BJ (cell line): ENCODE data around the gene TPPP2. TPM values are rescaled to one million over a fixed set of nuclear protein-coding genes. Genes with fewer than 3 reads are reported as not detected.

Experiments used
- CTCF ChIA-PET: fragments of 350-600 bp; formaldehyde crosslinking; extraction: SDS; loops from one replicate; lab custom pipeline; 2021; ENCODE audit warnings: antibody characterized with exemption, inconsistent platforms; lab: Yijun Ruan, JAX
- POLR2A ChIA-PET: fragments of 300-600 bp; sonication (Branson Sonifier 250); formaldehyde crosslinking; extraction: SDS; loops from one replicate; lab custom pipeline; 2021; ENCODE audit warnings: antibody characterized with exemption; lab: Charles Lee
- DNase-seq: peaks from one replicate; pipeline ENCODE4 v3.0.0-alpha.2; 2011; ENCODE audit warnings: low read depth
- H3K27me3 ChIP-seq: 2 replicates; pipeline ENCODE4 v1.6.0; 2011; ENCODE audit warnings: low read length; ENCODE audit not compliant: control insufficient read depth, insufficient read depth
- H3K36me3 ChIP-seq: 2 replicates; pipeline ENCODE4 v1.5.1; 2011; ENCODE audit warnings: low read length; ENCODE audit not compliant: control insufficient read depth, insufficient read depth
- H3K4me3 ChIP-seq: 2 replicates; pipeline ENCODE4 v1.5.1; 2011; ENCODE audit warnings: low read depth, mild to moderate bottlenecking, control low read depth, low read length
- polyA plus RNA-seq: library from polyadenylated mRNA; depleted of rRNA; stranded (reverse); fragments of >200 nt; gene quantifications from 2 replicates; pipeline ENCODE4 v1.2.3, GENCODE V29; 2011
- TF ChIP-seq, protein P1 (sequence below): IDR thresholded peaks from 2 replicates; pipeline ENCODE4 v1.5.1; 2011; ENCODE audit warnings: low read depth, mild to moderate bottlenecking, control low read depth, inconsistent platforms, low read length, moderate library complexity; ENCODE audit not compliant: insufficient read depth

TPPP2 gene
- polyA plus RNA-seq, 1 experiment: not detected

DNA sequence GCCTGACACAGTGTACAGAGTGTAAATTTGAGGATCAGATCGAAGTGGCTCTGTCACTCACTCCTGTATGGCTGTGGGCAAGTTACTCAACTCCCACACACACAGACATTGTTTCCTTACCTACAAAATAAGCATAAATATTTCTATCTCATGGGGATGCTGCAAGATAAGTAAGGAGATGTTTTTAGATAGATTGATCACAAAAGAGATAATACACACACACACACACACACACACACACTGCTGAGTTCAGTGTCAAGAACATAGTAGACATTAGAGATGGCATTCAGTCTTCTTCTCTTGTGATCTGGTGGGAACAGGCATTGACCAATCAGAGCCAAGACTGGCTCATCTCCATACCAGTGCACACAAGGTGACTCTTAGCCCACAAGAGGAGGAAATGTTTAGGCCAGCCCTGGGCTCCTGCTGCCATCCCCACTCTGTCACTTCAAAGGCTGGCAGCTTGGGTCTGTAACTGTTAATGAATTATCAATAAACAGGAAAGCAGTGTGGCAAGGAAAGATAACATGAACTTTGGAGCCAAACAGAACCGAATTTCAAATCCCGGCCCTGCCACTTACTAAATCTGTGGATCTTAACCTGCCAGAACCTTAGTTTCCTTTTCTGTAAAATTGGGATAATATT lies 24.2 kb downstream of the TPPP2 start:
- ChIA-PET CTCF (interaction anchor here (1.4 to 1.7 kb wide), 3 partner anchors 40 to 83 kb away, joined by 4 to 6 read pairs (median 5); no protein-coding TSS in a partner anchor), POLR2A (no interaction called here)
- Histone ChIP-seq H3K27me3 (no peaks in the 10 kb centered on the region), H3K4me3 (no peak overlapping the region), H3K36me3 (no peaks in the 10 kb centered on the region)
- no peak for DNase-seq
- TF ChIP-seq, protein P1, sequence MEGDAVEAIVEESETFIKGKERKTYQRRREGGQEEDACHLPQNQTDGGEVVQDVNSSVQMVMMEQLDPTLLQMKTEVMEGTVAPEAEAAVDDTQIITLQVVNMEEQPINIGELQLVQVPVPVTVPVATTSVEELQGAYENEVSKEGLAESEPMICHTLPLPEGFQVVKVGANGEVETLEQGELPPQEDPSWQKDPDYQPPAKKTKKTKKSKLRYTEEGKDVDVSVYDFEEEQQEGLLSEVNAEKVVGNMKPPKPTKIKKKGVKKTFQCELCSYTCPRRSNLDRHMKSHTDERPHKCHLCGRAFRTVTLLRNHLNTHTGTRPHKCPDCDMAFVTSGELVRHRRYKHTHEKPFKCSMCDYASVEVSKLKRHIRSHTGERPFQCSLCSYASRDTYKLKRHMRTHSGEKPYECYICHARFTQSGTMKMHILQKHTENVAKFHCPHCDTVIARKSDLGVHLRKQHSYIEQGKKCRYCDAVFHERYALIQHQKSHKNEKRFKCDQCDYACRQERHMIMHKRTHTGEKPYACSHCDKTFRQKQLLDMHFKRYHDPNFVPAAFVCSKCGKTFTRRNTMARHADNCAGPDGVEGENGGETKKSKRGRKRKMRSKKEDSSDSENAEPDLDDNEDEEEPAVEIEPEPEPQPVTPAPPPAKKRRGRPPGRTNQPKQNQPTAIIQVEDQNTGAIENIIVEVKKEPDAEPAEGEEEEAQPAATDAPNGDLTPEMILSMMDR: no peak

- ChIA-PET POLR2A (no interaction called here), CTCF (no interaction called here)
- no peak overlapping the region for H3K4me3 ChIP-seq
- no peak for DNase-seq
- no peaks in the 10 kb centered on the region for H3K27me3 ChIP-seq
- TF ChIP-seq, protein P1: no peak
- no peaks in the 10 kb centered on the region for H3K36me3 ChIP-seq
These were observed 24.7 kb downstream of the TPPP2 start for GRCh38 chr14:21054768-21055145.

DNA sequence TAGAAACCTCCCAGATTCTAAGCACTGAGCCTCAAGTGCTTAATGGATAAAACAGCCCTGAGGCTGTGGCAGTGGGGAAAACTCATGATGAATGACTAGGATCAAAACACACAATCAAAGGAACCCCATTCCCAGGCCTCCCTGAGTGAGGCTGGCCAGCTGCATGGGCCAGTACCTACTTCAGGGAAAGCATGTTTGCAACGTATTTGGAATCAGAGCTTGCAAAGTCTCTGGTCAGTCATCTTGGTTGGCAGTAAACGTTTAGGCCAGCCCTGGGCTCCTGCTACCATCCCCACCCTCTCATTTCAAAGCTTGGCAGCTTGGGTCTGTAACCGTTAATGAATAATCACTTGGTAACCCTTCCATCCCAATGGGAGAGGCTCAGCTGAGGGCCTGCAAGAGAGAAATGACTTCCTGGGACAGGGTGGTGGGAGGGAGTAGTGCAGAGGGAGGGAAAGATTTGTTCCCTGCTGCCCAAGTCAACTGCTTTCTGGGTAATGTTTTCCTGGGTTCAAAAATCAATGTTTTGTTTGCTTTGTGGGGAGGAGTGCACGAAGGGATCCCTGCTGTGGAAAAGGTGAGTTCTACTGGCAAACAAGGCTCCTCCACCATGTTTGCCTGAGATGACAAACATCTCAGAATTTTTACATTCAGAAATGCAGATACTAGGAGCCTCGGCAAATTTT lies 25.6 kb downstream of the TPPP2 start:
- ChIA-PET CTCF (interaction anchor here (0.7 to 3.3 kb wide), 5 partner anchors 11 to 48 kb away, joined by 3 to 18 read pairs (median 9); no protein-coding TSS in a partner anchor), POLR2A (no interaction called here)
- no peaks in the 10 kb centered on the region for H3K36me3 ChIP-seq
- no peak for DNase-seq
- H3K4me3 ChIP-seq: no peak overlapping the region
- TF ChIP-seq, protein P1: no peak
- no peaks in the 10 kb centered on the region for H3K27me3 ChIP-seq

- TF ChIP-seq, protein P1: no peak
- Histone ChIP-seq H3K36me3 (no peaks in the 10 kb centered on the region), H3K27me3 (no peaks in the 10 kb centered on the region), H3K4me3 (no peak overlapping the region)
- CTCF ChIA-PET: interaction anchor here (0.7 to 3.3 kb wide), 9 partner anchors 10 to 49 kb away, joined by 3 to 18 read pairs (median 5); no protein-coding TSS in a partner anchor
- POLR2A ChIA-PET: no interaction called here
- no peak for DNase-seq
These were observed 26.6 kb downstream of the TPPP2 start for GRCh38 chr14:21056520-21057163.
